Measurements from ENCODE around the gene PLCB4. TPM values are rescaled to one million over a fixed set of nuclear protein-coding genes. Genes with fewer than 3 reads are reported as not detected.

The PLCB4 gene
- total RNA-seq, 1 donor from 2014 or later: 20.6 TPM

DNA sequence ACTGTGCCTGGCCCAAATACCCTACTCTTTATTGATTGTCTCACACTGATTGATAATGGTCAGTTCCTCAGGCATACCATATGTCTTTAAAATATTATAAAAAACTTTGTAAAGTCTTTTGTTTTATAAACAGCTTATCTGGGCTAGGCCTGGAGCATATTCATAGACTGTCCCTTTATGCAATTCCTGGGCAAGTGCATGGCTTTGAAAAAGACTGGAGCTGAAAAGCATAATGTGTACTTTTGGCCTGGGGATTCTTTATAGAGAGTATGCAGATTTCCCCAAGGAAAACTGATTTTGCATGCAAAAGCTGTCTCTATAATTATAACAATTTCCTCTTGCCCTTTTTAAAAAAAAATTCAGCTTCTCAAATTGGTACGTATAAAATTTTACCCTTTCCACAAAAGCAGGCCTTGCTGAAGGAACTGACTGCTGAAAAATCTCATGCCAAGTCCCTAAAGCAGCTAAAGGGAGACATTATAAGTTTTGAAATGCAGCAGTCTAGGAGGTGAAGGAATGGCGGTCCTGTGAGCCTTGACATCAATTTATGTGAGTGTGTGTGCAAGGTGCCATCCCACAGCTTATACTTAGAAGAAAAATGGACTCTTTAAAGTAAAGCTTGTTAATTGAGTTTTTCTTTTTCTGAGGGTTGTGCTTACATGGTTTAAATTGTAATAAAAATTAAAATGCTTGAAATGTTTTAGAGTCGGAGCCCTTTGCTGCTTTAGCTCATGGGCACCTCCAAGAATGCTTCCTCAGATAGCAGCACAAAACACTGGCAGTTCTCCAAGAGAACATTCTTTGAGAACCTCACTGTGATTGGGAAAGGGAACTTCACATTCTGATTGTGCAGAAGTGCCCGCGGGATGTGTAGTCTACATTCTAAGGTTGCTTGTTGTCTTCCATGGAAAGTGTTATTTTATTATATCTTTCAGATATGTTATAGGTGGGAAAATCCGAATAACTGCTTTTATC lies 43.9 kb downstream of the PLCB4 start:
- Histone ChIP-seq H2AFZ (replicated peaks) (no peak overlapping the region), H3K27me3 (no peaks in the 10 kb centered on the region), H3K4me2 (no peak overlapping the region), H3F3A (ENCODE audit: low read depth) (peaks cover 3% of the 10 kb centered on the region), H3K9me3 (ENCODE audit: low read depth) (no peaks in the 10 kb centered on the region), H4K20me1 (ENCODE audit: low read depth) (peaks cover 9% of the 10 kb centered on the region), H3K36me3 (no peaks in the 10 kb centered on the region), H3K27ac (no peak overlapping the region), H3K4me3 (no peak overlapping the region), H3K79me2 (ENCODE audit: low read depth) (no peaks in the 10 kb centered on the region), H3K4me1 (peaks cover 6% of the 10 kb centered on the region), H3K9ac (no peak overlapping the region)
- TF ChIP-seq, protein P1, sequence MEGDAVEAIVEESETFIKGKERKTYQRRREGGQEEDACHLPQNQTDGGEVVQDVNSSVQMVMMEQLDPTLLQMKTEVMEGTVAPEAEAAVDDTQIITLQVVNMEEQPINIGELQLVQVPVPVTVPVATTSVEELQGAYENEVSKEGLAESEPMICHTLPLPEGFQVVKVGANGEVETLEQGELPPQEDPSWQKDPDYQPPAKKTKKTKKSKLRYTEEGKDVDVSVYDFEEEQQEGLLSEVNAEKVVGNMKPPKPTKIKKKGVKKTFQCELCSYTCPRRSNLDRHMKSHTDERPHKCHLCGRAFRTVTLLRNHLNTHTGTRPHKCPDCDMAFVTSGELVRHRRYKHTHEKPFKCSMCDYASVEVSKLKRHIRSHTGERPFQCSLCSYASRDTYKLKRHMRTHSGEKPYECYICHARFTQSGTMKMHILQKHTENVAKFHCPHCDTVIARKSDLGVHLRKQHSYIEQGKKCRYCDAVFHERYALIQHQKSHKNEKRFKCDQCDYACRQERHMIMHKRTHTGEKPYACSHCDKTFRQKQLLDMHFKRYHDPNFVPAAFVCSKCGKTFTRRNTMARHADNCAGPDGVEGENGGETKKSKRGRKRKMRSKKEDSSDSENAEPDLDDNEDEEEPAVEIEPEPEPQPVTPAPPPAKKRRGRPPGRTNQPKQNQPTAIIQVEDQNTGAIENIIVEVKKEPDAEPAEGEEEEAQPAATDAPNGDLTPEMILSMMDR (IDR thresholded peaks at IDR 0.05): no peak
- no peak for TF ChIP-seq EZH2 (IDR thresholded peaks at IDR 0.05)
- TF ChIP-seq EZH2phosphoT487 (IDR thresholded peaks at IDR 0.05): no peak
- no peak overlapping the region for H3K4me3 Mint-ChIP-seq
- H3K27me3 Mint-ChIP-seq (ENCODE audit: insufficient read depth, low read depth): no peaks in the 10 kb centered on the region
- no peak overlapping the region for H3K27ac Mint-ChIP-seq
- no peaks in the 10 kb centered on the region for H3K36me3 Mint-ChIP-seq
- H3K9me3 Mint-ChIP-seq: no peaks in the 10 kb centered on the region
- DNase-seq (ENCODE audit: low spot score): no peak
- H3K4me1 Mint-ChIP-seq: peaks cover 8% of the 10 kb centered on the region

- Histone ChIP-seq H3K27me3 (no peaks in the 10 kb centered on the region), H3K4me1 (peaks cover 6% of the 10 kb centered on the region), H3K4me2 (no peak overlapping the region), H3K4me3 (no peak overlapping the region), H2AFZ (replicated peaks) (no peak overlapping the region), H3K9ac (no peak overlapping the region), H3F3A (ENCODE audit: low read depth) (peaks cover 3% of the 10 kb centered on the region), H4K20me1 (ENCODE audit: low read depth) (peaks cover 9% of the 10 kb centered on the region), H3K36me3 (no peaks in the 10 kb centered on the region), H3K9me3 (ENCODE audit: low read depth) (no peaks in the 10 kb centered on the region), H3K27ac (peak overlapping the region; percentile 37), H3K79me2 (ENCODE audit: low read depth) (no peaks in the 10 kb centered on the region)
- Mint-ChIP-seq H3K36me3 (no peaks in the 10 kb centered on the region), H3K27me3 (ENCODE audit: insufficient read depth, low read depth) (no peaks in the 10 kb centered on the region), H3K9me3 (no peaks in the 10 kb centered on the region), H3K27ac (no peak overlapping the region), H3K4me1 (peaks cover 8% of the 10 kb centered on the region), H3K4me3 (no peak overlapping the region)
- peak; percentile 12 for DNase-seq (ENCODE audit: low spot score)
- TF ChIP-seq, protein P1 (IDR thresholded peaks at IDR 0.05): no peak
- no peak for TF ChIP-seq EZH2 (IDR thresholded peaks at IDR 0.05)
- TF ChIP-seq EZH2phosphoT487 (IDR thresholded peaks at IDR 0.05): no peak
Measured at GRCh38 chr20:9114709-9115108, 45.8 kb downstream of the PLCB4 start.

GRCh38 chr20:9117548-9117947 lies 48.7 kb downstream of the PLCB4 start:
- H3K27me3 Mint-ChIP-seq (ENCODE audit: insufficient read depth, low read depth): no peaks in the 10 kb centered on the region
- peaks cover 8% of the 10 kb centered on the region for H3K4me1 Mint-ChIP-seq
- Histone ChIP-seq H2AFZ (replicated peaks) (no peak overlapping the region), H3K9ac (no peak overlapping the region), H3F3A (ENCODE audit: low read depth) (peaks cover 3% of the 10 kb centered on the region), H3K27ac (no peak overlapping the region), H3K9me3 (ENCODE audit: low read depth) (no peaks in the 10 kb centered on the region), H4K20me1 (ENCODE audit: low read depth) (peaks cover 9% of the 10 kb centered on the region), H3K36me3 (no peaks in the 10 kb centered on the region), H3K79me2 (ENCODE audit: low read depth) (no peaks in the 10 kb centered on the region), H3K4me2 (no peak overlapping the region), H3K27me3 (no peaks in the 10 kb centered on the region), H3K4me1 (peaks cover 6% of the 10 kb centered on the region), H3K4me3 (no peak overlapping the region)
- H3K4me3 Mint-ChIP-seq: no peak overlapping the region
- TF ChIP-seq EZH2 (IDR thresholded peaks at IDR 0.05): no peak
- TF ChIP-seq EZH2phosphoT487 (IDR thresholded peaks at IDR 0.05): no peak
- TF ChIP-seq, protein P1 (IDR thresholded peaks at IDR 0.05): no peak
- no peak overlapping the region for H3K27ac Mint-ChIP-seq
- H3K9me3 Mint-ChIP-seq: no peaks in the 10 kb centered on the region
- H3K36me3 Mint-ChIP-seq: no peaks in the 10 kb centered on the region
- no peak for DNase-seq (ENCODE audit: low spot score)
